ENCODE measurements around the gene KIAA2012.
"Not testable (repeated sequence)": the region's sequence is repeated elsewhere in the genome, so short reads cannot be mapped to it uniquely, and the experiment has no call there.

DNA sequence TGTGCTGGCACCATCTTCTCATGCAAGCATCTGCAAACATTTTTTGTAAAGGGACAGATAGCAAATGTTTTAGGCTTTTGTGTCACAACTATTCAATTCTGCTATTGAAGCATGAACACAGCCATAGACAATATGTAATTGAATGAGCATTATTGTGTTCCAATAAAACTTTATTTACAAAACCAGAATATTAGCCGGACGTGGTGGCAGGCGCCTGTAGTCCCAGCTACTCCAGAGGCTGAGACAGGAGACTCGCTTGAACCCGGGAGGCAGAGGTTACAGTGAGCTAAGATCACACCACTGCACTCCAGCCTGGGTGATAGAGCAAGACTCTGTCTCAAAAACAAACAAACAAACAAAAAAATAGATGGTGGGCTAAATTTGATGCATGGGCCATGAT is 174.7 kb downstream of the KIAA2012 start:
- not testable (repeated sequence) for TF ChIP-seq YY1 (IDR thresholded peaks at IDR 0.05; ENCODE audit: insufficient read depth, insufficient read length); SUZ12 (IDR thresholded peaks at IDR 0.05; ENCODE audit: extremely low read depth, insufficient read depth, insufficient read length); ZNF274 (IDR thresholded peaks at IDR 0.05; ENCODE audit: low read depth, low read length)

Data from NT2/D1 (cell line).